CD4-positive, alpha-beta T cell treated with Interleukin-17A for 1 hour (primary cell): ENCODE results near the gene EBI3.
"Not testable (repeated sequence)": the region's sequence is repeated elsewhere in the genome, so short reads cannot be mapped to it uniquely, and the experiment has no call there.

ENCODE experiments used
- DNase-seq: peaks from one replicate; pipeline ENCODE4 v3.0.0-alpha.2; 2020

EBI3 gene

DNA sequence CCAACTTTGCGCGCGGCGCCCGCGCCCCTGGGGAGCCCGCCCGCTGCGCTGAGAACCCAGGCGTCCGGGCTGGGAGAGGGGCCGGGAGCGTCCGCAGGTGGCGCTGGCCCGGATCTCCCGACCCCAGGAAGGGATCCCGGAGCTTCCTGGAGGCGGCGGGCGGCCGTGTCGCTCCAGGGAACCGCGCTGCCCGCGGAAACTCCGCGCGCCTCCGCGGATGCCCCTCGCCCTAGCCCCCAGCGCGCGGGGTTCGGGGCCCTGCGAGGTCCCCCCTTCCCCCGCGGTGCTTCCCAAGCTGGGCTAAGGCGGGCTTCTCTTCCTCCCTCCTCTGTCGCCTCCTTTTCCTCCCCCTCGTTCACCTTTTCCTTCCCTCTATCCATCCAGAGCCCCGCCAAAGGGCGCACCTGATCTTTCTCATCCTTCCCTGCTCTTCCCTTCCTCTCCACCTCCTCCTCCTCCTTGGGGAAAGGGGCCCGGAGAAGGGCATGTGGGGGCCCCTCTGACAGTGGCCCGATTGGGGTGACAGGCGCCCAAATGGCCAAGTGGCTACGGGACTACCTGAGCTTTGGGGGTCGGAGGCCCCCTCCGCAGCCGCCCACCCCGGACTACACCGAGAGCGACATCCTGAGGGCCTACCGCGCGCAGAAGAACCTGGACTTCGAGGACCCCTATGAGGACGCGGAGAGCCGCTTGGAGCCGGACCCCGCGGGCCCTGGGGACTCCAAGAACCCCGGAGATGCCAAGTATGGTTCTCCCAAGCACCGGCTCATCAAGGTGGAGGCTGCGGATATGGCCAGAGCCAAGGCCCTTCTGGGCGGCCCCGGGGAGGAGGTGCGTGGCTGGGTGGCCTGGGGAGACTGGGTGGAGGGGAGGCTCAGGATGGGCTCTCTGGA is 50.5 kb downstream of the EBI3 start:
- DNase-seq, result no peak

DNA sequence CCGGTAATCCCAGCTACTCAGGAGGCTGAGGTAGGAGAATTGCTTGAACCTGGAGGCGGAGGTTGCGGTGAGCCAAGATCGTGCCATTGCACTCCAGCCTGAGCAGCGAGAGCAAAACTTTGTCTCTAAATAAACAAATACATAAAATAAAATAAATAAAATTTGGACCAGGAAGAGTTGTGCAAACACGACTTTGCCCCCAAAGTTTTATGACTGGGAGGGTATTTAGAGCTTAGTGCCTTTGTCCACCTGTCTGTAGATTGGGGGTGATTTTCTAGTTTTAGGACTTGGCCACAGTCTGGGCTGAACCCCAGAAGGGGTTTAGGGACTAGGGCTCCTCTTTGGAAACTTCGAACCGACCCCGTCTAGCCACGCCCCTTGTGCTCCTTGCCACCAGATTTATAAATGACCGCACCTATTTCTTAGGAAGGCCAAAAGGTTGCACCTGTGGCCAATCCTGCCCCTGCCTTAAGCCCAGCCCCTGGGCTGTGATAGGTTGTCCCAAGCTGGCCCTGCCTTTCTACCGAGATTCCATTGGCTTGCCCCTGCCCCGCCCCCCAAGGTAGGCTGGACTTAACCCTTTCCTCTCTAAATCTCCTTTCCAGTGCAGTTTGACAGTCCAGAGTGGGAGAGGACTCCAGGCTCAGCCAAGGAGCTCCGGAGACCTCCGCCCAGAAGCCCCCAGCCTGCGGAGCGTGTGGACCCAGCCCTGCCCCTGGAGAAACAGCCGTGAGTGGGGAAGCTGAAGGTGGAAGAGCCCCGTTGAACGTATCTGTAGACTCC is 55.0 kb downstream of the EBI3 start:
- no peak for DNase-seq

DNA sequence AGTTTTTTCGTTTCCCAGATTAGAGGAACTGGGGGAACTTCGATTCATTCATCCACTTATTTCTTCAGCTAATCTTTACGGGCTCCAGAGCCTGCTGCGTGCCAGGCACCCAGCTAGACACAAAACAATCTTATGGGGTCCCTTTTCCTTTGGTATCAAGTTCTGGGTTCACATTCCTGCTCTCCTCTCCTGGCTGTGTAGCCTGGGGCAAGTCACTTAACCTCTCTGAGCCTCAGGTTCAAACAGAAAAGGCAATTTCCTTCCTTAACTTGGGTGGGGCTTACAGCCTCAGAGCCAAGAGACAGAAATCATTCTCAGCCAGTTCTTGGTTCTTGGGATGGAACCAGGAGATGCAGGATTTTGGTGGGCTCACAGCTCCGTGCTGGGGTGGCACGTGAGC is 55.7 kb downstream of the EBI3 start:
- DNase-seq, result no peak

DNA sequence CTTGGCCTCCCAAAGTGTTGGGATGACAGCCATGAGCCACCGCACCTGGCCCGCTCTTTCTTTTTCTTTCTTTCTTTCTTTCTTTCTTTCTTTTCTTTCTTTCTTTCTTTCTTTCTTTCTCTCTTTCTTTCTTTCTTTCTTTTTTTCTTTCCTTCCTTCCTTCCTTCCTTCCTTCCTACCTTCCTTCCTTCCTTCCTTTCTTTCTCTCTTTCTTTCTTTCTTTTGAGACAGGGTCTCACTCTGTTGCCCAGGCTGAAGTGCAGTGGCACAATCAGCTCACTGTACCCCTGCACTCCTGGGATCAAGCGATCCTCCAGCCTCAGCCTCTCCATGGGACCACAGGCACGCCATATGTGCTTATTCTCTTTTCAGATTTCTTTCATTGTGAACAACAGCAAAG is 56.8 kb downstream of the EBI3 start:
- not testable (repeated sequence) for DNase-seq
